NCI-H1694 (cell line): Measurements from ENCODE around the gene ELSPBP1.
"Not testable (repeated sequence)": the region's sequence is repeated elsewhere in the genome, so short reads cannot be mapped to it uniquely, and the experiment has no call there.

Experiments used
- DNase-seq: peaks from one replicate; lab custom pipeline; 2025; lab: John Stamatoyannopoulos, UW

Gene ELSPBP1

DNA sequence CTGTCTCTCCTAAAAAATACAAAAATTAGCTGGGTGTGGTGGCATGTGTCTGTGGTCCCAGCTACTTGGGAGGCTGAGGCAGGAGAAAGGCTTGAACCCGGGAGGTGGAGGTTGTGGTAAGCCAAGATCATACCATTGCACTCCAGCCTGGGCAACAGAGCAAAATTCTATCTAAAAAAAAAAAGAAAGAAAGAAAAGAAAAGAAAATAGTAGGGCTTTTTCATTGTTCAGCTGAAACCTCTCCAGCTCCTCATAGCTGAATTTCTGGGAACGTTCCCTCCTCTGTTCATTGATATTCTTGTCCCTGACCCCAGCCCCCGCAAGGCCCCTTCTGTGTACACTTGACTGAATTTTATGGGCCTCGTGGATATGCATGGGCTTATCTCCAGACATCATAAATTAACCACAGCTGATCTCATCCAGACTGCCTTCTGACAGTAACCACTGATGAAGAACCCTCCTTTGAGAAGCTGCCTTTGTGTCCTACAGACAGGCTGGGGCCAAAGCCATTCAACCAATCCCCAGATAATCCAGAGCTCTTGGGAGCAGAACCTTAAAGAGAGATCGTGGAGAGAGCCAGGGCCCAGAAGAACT lies at the start of gene ELSPBP1:
Gene ELSPBP1 (plus strand): TSS at position 424 of the 594 bp plus-strand sequence. CDS start 14,036 bp downstream, outside the sequence.
- DNase-seq: no peak

DNA sequence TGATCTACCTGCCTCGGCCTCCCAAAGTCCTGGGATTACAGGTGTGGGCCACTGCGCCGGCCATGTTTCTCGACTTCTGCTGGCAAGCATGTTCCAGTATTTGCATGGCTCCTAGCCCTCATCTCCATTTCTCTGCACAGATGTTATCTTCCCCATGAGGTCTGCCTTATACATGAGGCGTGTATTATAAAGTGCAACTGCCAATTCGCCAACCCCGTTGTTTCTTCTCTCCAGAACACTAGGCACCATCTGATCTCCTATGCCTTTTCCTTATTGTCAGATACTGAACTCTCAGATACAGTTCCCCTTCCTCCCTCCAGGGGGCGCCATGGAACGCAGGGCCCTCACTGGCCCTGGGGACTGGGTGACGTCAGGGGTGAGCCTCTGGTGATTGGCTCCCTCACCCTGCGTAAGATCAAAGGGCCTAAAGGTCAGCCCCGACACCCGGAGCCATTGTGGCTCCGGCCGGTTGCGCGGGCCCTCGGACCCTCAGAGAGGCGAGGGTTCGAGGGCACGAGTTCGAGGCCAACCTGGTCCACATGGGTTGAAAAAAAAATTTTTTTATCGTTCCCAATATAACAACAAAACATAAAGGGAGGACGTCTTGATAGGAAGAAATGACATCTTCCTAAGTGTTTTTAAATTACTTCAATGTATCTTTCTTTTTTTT lies 44.4 kb upstream of the ELSPBP1 start:
- DNase-seq: not testable (repeated sequence)

DNA sequence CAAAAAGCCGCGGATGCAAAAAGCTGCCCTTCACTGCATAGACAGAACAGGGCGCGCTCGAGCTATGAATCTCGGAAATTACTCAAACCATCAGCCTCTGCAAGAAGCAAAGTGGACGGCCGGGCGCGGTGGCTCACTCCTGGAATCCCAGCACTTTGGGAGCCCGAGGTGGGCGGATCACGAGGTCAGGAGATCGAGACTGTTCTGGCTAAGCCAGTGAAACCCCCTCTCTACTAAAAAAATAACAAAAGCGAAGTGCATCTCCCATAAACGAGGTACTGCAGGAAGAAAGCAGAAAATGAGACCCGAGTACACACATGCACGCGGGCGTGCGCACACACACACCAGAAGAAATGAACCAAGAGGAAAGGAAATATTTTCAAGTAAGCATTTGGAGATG lies 42.3 kb upstream of the ELSPBP1 start:
- not testable (repeated sequence) for DNase-seq

DNA sequence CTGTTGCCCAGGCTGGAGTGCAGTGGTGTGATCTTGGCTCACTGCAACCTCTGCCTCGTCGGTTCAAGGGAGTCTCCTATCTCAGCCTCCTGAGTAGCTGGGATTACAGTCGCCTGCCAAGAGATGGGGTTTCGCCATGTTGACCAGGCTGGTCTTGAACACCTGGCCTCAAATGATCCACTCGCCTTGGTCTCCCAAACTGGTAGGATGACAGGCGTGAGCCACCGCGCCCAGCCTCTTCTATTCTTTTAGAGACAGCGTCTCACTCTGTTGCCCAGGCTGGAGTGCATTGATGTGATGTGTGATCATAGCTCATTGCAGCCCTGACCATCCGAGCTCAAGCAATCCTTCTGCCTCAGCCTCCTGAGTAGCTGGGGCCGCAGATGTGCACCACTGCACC lies 38.5 kb upstream of the ELSPBP1 start:
- not testable (repeated sequence) for DNase-seq

DNA sequence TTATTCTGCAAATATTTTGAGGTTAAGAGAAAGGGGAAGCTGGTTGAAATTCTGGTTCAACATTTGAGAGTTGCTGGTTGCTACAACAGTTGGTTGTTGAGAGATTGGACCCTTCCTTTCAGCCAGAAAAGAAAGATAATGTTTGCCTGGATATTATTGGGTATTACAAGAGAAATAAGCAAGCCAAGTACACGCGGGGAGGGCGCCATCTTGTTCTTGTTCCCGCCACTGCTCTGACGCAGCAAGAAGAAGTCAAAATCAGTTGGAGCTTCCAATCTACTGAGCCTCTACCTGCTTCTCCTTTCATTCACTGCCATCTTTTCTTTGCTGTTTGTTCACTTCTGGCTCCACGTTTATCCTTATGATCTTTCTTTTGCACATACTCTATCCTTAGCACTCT lies 20.9 kb upstream of the ELSPBP1 start:
- DNase-seq: no peak

DNA sequence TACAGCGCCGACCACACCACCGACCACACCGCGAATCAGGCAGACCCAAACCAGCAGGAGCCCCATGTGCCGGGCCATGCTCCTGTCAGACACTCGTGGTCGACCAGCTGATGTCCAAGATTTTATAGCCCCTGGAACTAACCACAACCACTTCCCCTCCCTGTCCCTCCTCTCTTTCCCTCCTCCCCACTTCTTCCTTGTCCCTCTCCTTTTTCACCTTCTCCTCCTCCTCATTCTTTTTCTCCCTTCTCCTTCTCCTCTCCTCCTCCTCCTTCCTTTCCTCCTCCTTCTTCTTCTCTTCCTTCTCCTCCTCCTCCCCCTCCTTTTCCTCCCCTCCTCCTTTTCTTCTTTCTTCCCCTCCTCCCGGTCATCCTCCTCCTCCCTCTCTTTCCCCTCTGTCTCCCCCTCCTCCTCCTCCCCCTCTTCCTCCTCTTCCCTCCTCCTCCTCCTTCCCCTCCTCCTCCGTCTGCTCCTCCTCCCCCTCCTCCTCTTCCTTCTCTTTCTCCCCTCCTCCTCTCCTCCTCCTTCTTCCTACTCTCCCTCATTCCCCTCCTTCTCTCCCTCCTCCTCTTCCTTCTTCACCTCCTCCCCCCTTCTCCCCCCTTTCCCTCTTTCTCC lies 3.1 kb upstream of the ELSPBP1 start:
- no peak for DNase-seq

DNA sequence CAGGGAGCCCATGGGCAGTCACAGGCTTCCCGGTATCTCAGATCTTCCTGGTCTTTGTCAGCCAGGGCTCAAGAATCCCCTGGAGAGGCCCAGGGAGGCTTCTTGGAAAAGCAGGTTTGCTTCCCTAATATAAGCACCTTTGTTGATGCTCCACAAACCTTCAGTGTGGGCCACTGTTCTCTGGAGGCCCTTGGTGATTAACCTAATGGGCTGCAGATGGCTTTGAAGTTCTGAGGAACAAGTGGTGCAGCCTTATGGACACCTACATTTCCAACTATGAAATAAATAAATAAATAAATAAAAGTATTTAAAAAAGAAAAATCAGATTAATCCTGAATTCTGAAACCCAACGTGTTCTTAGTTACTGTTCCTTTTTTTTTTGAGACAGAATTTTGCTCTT lies 2.4 kb upstream of the ELSPBP1 start, which contains the start of gene BSPH1:
Gene BSPH1 (minus strand): TSS at position 101 of the 400 bp plus-strand sequence. CDS start 89 bp downstream, at position 12.
- no peak for DNase-seq

DNA sequence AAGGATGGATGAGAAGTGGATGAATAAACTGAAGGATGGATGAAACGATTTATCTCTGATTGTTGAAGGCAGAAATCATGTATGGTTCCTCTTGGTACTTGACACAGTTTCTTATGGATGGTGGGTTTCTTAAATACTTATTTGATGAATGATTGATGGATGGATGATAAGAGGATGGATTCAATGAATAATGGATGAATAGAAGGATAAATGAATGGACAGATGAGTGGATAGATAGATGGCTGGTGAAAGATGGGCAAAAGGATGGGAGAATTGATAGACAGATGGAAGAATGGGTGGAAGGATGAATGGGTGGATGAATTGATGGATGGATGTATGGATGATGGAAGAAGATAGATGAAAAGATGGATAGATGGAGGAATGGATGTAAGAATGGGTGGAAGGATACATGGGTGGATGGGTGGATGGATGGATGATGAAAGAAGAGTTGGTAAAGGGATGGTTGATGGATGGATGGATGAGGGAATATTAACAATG lies 1.8 kb downstream of the ELSPBP1 start:
- no peak for DNase-seq

DNA sequence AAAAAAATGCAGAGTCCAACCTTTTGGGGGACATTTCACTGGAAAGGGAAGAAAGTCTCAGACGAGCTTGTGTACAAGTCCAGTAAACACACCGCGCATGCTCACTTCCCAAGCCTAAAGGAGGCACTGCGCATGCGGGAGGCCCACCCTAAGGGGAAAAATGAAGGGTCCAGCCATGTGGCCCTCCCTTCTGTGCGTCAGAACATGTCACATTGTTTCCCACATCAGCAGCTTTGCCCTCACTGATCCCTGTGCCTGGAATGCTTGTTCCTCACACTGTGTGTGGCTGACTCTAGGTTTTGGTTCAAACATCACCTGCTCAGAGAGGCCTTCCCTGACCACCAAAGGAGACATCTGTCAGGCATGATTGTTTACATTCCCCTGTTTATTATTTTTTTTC lies 4.4 kb downstream of the ELSPBP1 start:
- DNase-seq: no peak

DNA sequence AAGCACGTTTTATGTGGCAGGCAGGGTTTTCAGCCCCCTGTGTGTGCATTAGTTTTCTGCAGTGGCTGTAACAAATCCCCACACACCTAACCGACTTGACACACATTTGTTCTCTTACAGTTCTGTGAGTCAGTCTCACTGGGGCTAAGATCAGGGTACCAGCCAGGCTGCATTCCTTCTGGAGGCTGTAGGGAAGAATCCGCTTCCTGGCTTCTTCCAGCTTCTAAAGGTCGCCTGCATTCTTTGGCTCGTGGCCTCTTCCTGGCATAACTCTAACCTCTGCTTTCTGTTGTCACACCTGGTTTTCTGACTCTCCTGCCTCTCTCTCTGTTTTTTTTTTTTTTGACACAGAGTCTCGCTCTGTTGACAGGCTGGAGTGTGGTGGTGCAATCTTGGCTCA lies 6.4 kb downstream of the ELSPBP1 start:
- no peak for DNase-seq

DNA sequence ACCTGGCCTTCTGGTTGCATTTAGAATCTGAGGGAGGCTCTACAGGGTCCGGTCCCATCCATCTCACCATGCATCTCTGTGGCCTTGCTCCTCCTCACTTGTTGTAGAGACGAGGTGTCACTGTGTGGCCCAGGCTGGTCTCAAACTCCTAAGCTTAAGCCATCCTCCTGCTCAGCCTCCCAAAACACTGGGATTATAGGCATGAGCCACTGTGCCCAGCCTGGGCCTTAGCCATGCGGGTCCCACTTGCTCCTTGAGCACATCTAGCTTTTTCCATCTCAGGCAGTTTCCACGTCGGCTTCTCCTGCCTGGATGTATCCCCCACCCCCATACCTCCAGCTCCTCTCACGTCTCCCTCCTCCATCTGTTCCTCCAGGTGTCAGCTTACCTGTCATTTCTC lies 9.8 kb downstream of the ELSPBP1 start:
- DNase-seq: no peak

DNA sequence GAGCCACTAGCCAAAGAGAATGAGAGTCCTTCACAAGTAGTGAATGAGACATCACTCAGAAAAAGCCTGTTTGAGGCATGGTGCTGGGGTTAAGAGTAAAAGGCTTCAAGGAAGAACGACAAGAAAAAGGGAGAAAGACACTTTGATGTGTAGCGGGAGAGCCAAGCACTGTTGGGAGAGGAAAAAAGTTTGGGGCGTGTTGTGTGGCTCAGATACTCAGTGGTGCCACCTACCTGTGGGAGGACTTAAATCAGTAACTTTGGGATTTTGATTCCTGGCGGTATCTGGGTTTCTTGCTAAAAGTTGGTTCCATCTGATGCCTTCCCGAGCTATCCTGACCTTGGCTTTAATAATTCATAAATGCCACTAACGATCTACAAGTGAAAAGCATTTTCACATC lies 12.3 kb downstream of the ELSPBP1 start:
- no peak for DNase-seq

DNA sequence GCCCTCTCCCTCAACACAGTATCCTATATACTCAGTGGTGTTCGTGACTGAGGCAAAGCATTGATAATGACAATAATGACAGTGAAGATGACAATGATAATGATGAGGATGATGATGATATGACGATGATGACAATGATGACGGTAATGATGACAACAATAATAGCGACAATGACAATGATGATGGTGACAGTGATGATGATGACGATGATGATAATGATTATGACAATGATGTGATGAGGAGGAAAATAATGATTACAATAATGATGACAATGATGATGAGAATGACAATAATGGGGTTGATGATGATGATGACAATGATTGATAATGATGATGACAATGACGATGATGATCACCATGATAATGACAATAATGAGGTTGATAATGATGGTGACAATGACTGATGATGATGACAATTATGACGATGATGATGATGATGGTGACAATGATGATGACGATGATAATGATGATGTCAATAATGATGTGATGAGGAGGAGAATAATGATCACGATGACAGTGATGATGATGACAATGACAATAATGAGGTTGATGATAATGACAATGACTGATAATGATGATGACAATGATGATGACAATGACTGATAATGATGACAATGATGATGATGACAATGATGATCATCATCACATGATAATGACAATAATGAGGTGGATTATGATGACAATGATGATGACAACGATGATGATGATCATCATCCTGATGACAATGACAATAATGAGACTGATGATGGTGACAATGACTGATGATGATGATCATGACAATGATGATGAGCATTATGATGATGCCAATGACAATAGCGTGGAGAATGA lies 16.7 kb downstream of the ELSPBP1 start:
- DNase-seq: no peak

DNA sequence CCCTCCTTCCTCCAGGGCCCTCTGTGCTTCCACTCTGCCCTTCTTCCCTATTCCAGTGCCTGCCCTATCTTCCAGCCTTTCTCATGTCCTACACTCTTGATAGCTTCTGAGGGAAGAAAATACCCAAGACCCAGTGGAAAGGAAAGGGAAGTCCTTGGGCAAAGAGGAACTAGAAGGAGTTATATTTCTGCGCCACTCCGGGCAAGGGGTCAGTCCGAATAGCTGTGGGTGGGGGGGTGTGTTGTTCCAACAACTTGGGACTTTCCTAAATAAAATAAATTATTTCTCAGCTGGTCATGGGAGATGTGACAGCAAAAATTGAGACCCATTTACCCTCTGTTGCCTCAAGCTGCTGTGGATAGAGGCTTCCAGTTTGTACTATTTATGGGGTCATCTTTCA lies 26.3 kb downstream of the ELSPBP1 start:
- DNase-seq: no peak

DNA sequence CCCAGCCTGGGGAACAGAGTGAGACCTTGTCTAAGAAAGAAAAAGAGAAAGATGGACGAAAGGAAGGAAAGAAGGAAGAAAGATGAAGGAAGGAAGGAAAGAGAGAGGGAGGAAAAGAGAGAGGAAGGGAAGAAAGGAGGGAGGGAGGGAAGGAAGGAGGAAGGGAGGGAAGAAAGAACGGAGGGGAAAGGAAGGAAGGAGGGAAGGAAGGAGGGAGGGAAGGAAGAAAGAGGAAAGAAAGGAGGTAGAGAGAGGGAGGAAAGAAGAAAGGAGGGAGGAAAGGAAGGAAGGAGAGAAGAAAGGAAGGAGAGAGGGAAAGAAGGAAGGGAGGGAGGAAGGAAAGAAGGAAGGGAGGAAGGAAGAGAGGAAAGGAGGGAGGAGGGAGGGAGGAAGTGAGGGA lies 28.6 kb downstream of the ELSPBP1 start:
- DNase-seq: no peak

DNA sequence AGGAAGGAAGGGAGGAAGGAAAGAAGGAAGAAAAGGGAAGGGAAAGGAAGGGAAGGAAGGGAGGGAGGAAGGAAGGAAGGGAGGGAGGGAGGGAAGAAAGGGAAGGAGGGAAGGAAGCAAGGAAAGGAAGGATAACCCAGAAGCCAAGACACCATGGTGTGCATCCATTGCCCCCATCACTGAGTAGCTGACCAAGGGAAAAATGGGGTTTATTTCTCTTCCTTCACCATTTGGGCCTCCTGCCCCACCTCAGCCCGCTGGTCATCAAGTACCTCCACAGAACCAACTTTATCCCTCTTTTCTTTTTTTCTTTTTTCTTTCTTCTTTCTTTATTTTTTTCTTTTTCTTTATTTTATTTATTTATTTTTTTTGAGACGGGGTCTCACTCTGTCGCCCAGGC lies 29.1 kb downstream of the ELSPBP1 start:
- no peak for DNase-seq

DNA sequence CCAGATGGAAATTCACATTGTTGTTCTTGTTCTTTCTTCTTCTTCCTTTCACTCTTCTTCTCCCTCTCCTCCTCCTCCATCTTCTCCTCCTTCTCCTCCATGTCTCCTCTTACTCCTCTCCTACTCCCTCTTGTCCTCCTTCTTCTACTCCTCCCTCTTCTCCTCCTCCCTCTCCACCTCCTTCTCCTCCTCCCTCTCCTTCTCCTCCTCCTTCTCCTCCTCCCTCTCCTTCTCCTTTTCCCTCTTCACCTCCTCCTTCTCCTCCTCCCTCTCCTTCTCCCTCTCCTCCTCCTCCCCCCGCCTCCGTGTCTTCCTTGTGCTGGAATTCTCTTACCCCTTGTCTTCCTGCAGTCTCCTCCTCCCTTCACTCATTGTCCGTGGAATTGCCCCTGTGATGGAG lies 31.0 kb downstream of the ELSPBP1 start:
- no peak for DNase-seq

DNA sequence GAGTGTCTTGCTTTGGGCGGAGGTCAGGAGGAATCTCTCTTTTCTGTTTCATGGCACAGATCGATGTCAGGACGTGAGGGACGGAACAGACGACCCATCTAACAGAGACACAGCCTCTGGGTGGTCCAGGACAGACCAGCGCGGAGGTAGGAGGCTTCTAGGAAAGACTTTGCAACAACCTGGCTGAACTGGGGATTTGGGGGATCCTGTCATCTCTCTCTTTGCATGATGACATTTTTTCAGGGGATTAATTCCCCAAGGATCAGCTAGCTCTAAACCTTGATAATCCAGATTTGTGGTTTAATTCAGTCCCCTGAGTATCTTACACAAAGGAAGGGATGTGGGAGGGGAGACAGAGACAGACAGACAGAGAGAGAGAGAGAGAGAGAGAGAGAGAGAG lies 35.0 kb downstream of the ELSPBP1 start:
- no peak for DNase-seq

DNA sequence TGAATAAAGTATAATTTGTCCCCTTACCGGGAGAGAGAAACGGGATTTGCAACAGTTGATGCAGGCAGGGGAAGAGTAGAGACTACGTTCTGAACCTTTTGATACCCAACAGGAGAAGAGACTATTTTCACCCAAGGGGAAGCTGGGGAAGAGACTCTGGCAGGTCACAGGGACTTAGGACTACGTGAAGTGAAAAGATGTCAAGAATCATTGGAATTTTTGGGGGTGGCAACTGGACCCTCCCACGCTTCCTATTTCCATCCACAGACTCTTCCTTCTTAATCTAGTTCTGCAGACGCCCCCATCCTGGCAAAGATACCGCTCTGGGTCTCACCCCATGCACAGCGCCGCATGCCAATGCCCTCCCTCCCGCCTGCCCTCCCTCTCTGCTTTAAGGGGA lies 35.6 kb downstream of the ELSPBP1 start:
- DNase-seq: no peak

DNA sequence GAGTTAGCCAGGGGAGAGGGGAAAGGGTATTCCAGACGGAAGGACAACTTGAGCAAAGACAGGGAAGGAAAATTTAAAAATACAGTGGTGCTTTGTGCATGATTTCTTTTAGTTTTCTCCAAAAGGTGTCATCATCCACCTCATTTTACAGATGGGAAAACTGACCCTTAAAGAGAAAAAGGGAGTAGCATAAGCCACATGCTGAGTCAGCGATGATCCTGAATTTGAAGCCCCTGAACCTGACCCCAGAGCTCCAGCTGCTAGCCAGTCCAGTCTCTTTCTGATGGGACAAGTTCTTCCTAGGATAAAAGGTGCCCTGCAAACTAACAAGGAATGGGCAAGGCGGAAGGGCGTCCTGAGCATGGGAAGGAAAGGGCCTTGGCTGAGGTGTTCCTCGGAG lies 39.2 kb downstream of the ELSPBP1 start:
- DNase-seq: no peak

DNA sequence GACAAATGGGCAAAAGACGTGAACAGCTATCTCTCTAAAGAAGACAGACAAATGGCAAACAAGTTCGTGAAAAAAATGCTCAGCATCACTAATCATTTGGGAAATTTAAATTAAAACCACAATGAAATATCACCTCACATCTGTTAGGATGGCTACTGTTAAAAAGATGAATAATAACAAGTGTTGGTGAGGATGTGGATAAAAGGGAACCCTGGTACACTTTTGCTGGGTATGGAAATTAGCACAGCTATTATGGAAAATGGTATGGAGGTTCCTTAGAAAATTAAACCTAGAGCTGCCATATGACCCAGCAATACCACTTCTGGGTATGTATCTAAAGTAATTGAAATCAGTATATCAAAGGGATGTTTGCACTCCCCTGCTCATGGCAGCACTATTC lies 42.3 kb downstream of the ELSPBP1 start:
- no peak for DNase-seq

DNA sequence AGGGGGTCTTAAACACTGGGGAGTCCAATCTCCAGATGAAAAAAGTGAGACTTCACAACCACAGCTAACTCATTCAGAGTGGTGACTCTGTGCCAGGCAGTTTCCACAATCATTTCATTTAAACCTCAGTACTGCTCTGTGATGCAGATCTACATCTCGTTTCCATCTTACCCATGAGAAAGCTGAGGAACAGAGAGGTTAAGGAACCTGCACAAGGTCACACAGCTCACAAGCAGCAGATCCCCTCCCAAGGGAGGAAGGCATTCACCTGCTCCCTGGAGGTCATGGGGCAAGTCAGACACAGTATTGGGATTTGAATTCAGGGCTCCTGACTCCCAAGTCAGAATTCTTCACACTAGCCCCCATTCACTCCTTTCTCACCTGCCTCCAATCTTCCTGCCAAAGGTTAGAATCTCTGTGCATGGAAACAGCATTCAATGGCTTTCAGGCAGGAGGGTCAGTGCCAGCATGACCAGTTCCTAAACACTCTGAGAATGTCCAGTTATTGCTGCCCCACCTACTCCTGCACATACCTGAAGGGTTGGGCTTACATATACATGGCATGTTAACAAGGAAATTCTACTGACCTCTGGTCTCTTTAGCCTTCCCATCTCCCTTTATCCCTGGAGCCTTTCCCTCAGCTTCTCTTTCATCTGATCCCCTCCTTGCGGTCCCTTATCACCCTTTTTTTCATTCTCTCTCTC lies 47.6 kb downstream of the ELSPBP1 start:
- DNase-seq: no peak
